Gastroesophageal sphincter (tissue), 4 donors: Measurements from ENCODE around the gene LMNB1. TPM values are rescaled to one million over a fixed set of nuclear protein-coding genes. Genes with fewer than 3 reads are reported as not detected.
"Not testable (repeated sequence)": the region's sequence is repeated elsewhere in the genome, so short reads cannot be mapped to it uniquely, and the experiment has no call there.

Source experiments
- ATAC-seq: fragments of 150-250 bp; one replicate; pipeline ENCODE4 v1.9.1; 2016; ENCODE audit warnings: mild to moderate bottlenecking, moderate library complexity
- H3K27ac ChIP-seq, 4 donors: fragments of 200-600 bp; sonication (generic) in 3 of 4; 1 replicate in 3 of 4; 2 replicates in 1 of 4; pipeline ENCODE4 v1.5.1; 2016 to 2019
- H3K27me3 ChIP-seq: fragments of 200-600 bp; sonication (generic); one replicate; pipeline ENCODE4 v1.5.1; 2019
- H3K36me3 ChIP-seq, 2 donors: fragments of 200-600 bp; sonication (generic); one replicate each; pipeline ENCODE4 v1.5.1; 2019; ENCODE audit warnings: control low read depth in 1 of 2
- H3K4me1 ChIP-seq, 3 donors: fragments of 200-600 bp; sonication (generic); 1 replicate in 2 of 3; 2 replicates in 1 of 3; pipeline ENCODE4 v1.5.1; 2016 to 2019; ENCODE audit warnings: control low read depth in 2 of 3
- H3K4me3 ChIP-seq, 2 donors: fragments of 200-600 bp; sonication (generic); one replicate each; pipeline ENCODE4 v1.5.1; 2019; ENCODE audit warnings: mild to moderate bottlenecking in 1 of 2, moderate library complexity in 1 of 2
- H3K9me3 ChIP-seq, 3 donors: fragments of 200-600 bp; sonication (generic); one replicate each; pipeline ENCODE4 v1.5.1; 2017 to 2019; ENCODE audit warnings: control low read depth in 2 of 3
- EP300 ChIP-seq: sonication (generic); formaldehyde crosslinking; IDR thresholded peaks from one replicate; pipeline ENCODE4 v1.6.1; 2017; ENCODE audit warnings: antibody characterized with exemption, mild to moderate bottlenecking
- POLR2A ChIP-seq, 2 donors: fragments of 450-650 bp; IDR thresholded peaks; one replicate each; pipeline ENCODE4 v1.6.1; 2017; ENCODE audit warnings: antibody characterized with exemption in 2 of 2, mild to moderate bottlenecking in 2 of 2, moderate library complexity in 1 of 2
- POLR2AphosphoS5 ChIP-seq: sonication (generic); formaldehyde crosslinking; IDR thresholded peaks from one replicate; pipeline ENCODE4 v1.6.1; 2017; ENCODE audit warnings: antibody characterized with exemption
- WGBS, 2 donors: methylation state at CpG; one replicate each; pipeline ENCODE4 v1.1.5; 2018; ENCODE audit warnings: low coverage in 1 of 2; 5-methylcytosine and 5-hydroxymethylcytosine counted together
- total RNA-seq, 4 donors: library from RNA; depleted of rRNA; stranded (reverse); fragments of >200 nt; gene quantifications; one replicate each; pipeline ENCODE4 v1.1.0, GENCODE V29; 2016
- TF ChIP-seq, protein P1 (sequence below), 4 experiments: fragments of 200-600 bp in 2 of 4; fragments of 450-650 bp in 2 of 4; sonication (generic) in 1 of 4; IDR thresholded peaks; one replicate each; pipeline ENCODE4 v1.5.1; 2017 to 2019; ENCODE audit warnings: antibody characterized with exemption in 4 of 4, mild to moderate bottlenecking in 2 of 4, moderate library complexity in 2 of 4

LMNB1 gene
- total RNA-seq, 4 donors from 2014 or later, result 3.2 to 14.3 (median 6.6) TPM

DNA sequence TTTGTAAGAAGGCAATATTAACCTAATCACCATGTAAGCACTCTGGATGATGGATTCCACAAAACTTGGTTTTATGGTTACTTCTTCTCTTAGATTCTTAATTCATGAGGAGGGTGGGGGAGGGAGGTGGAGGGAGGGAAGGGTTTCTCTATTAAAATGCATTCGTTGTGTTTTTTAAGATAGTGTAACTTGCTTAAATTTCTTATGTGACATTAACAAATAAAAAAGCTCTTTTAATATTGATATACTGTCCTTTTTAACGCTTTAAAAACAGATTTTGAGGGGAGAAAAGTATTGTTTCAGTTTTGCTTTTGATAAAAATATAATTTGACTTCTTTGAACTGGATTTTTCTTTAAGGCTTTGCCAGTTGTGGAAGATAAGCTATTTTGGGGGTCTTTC, 59.8 kb downstream of the LMNB1 start:
- 95 to 96% methylated on average over 2 of the region's 2 CpGs for WGBS, 2 donors
- no peak overlapping the region for H3K27ac ChIP-seq

DNA sequence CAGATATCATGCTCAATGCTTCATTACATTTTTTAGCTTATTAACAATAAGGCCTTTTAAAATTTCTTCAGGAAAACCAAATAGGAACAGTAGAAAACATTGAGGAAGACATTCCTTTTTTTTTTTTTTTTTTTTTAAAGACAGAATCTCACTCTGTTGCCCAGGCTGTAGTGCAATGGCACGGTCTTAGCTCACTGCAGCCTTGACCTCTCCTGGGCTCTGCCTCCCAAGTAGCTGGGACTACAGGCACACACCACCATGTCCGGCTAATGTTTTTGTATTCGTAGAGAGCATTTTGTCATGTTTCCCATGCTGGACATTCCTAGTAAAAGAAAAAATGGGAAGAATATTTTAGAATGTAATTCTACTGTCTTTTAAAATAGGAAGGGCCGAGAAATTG, 60.3 kb downstream of the LMNB1 start:
- Histone ChIP-seq H3K4me3 (no peak overlapping the region), H3K4me1 (no peaks in the 10 kb centered on the region), H3K9me3 (no peaks in the 10 kb centered on the region), H3K27ac (no peak overlapping the region), H3K27me3 (no peaks in the 10 kb centered on the region), H3K36me3 (peaks cover 0 to 4% of the 10 kb centered on the region in 2 donors)
- TF ChIP-seq POLR2A (IDR thresholded peaks at IDR 0.05), result no peak
- TF ChIP-seq, protein P1, sequence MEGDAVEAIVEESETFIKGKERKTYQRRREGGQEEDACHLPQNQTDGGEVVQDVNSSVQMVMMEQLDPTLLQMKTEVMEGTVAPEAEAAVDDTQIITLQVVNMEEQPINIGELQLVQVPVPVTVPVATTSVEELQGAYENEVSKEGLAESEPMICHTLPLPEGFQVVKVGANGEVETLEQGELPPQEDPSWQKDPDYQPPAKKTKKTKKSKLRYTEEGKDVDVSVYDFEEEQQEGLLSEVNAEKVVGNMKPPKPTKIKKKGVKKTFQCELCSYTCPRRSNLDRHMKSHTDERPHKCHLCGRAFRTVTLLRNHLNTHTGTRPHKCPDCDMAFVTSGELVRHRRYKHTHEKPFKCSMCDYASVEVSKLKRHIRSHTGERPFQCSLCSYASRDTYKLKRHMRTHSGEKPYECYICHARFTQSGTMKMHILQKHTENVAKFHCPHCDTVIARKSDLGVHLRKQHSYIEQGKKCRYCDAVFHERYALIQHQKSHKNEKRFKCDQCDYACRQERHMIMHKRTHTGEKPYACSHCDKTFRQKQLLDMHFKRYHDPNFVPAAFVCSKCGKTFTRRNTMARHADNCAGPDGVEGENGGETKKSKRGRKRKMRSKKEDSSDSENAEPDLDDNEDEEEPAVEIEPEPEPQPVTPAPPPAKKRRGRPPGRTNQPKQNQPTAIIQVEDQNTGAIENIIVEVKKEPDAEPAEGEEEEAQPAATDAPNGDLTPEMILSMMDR (IDR thresholded peaks at IDR 0.05), result no peak
- no peak for TF ChIP-seq POLR2AphosphoS5
- TF ChIP-seq EP300, result no peak
- WGBS, 2 donors, result 87 to 93% methylated on average over 3 to 4 of the region's 4 CpGs
- no peak for ATAC-seq

More for the DNA sequence above, 59.8 kb downstream of the LMNB1 start:
- peaks cover 0 to 4% of the 10 kb centered on the region in 2 donors for H3K36me3 ChIP-seq
- TF ChIP-seq, protein P1 (IDR thresholded peaks at IDR 0.05), result no peak
- TF ChIP-seq POLR2A (IDR thresholded peaks at IDR 0.05) (no peak), POLR2AphosphoS5 (no peak), EP300 (no peak)
- H3K4me3 ChIP-seq, result no peak overlapping the region
- H3K4me1 ChIP-seq, result no peaks in the 10 kb centered on the region
- no peak for ATAC-seq
- H3K27me3 ChIP-seq, result no peaks in the 10 kb centered on the region
- H3K9me3 ChIP-seq, result no peaks in the 10 kb centered on the region

DNA sequence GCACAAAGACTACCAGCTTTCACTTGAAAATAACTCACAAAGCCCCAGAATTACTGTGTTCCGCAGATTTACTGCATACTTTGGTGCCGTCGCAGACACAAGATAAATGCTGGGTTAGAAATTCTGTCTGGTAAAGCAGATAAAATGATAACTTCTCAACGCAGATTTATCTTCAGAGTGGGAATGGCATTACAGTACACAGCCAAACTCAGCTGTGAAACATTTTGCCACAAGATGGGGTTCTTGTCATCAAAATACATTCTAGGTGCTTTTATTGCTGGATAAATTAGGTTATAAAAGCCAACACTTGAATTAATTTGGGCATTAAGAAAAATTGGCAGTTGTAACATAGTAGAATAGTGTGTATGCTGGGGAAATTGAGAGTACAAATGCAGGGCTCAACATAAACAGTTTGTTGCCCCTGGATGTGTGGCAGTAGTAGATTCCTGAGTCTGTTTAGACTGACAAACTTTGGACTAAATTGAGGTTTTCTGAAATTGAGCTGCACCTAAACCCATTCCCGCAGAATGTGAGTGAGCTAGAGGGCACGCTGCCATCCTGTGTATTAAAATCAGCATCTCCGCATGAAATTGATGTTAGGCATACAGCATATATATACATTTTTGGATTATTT, 61.1 kb downstream of the LMNB1 start:
- TF ChIP-seq POLR2A (IDR thresholded peaks at IDR 0.05) (no peak), EP300 (no peak), POLR2AphosphoS5 (no peak)
- TF ChIP-seq, protein P1 (IDR thresholded peaks at IDR 0.05), result peak in 3 of 4 experiments; percentile 30 to 37 (median 34)
- Histone ChIP-seq H3K27me3 (no peaks in the 10 kb centered on the region), H3K4me1 (no peaks in the 10 kb centered on the region), H3K36me3 (no peaks in the 10 kb centered on the region), H3K27ac (no peak overlapping the region), H3K9me3 (no peaks in the 10 kb centered on the region), H3K4me3 (no peak overlapping the region)
- 65 to 84% methylated on average over 6 of the region's 7 CpGs for WGBS, 2 donors
- no peak for ATAC-seq

- ATAC-seq, H3K27me3 ChIP-seq, H3K36me3 ChIP-seq, H3K9me3 ChIP-seq, H3K27ac ChIP-seq, H3K4me1 ChIP-seq, H3K4me3 ChIP-seq: not testable (repeated sequence)
- WGBS, 2 donors, result 100% methylated on average over 2 to 5 of the region's 7 CpGs
These were observed 62.5 kb downstream of the LMNB1 start for GRCh38 chr5:126839407-126839806.

GRCh38 chr5:126843375-126843774, 66.4 kb downstream of the LMNB1 start:
- ATAC-seq, H3K27me3 ChIP-seq, H3K9me3 ChIP-seq, H3K4me3 ChIP-seq, H3K27ac ChIP-seq, H3K36me3 ChIP-seq: not testable (repeated sequence)
- 66 to 84% methylated on average over 7 to 11 of the region's 11 CpGs for WGBS, 2 donors
- H3K4me1 ChIP-seq, result peaks cover 0 to 23% (median 11%) of the 10 kb centered on the region in 3 donors

DNA sequence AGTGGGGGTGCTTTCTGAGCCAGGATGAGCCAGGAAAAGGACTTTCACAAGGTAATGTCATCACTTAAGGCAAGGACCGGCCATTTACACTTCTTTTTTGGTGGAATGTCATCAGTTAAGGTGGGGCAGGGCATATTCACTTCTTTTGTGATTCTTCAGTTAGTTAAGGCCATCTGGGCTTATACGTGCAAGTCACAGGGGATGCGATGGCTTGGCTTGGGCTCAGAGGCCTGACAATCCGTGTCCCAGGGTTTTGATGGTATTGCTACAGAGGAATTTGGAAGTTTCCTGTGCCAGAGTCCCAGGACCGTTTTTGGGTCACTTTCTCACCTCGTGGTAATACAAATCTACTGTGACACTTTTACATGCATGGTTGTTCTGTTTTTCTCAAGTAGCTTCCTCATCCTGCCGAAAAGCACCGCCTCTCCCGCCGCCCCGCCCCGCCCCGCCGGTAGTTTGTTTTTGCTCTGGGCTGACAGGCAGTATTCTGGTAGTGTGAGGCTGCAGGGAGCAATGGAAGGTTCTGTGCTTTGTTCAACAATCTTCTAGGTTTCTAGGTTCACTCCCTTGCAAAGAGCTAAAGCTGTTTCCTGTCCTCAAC, 68.6 kb downstream of the LMNB1 start:
- H3K27ac ChIP-seq, H3K9me3 ChIP-seq, H3K4me3 ChIP-seq, H3K36me3 ChIP-seq, H3K27me3 ChIP-seq: not testable (repeated sequence)
- peak; percentile 29 for ATAC-seq
- WGBS, 2 donors, result 50 to 65% methylated on average over 6 to 9 of the region's 14 CpGs
- peaks cover 0 to 29% (median 11%) of the 10 kb centered on the region in 3 donors for H3K4me1 ChIP-seq
